ENCODE measurements around the gene ANK2.

GRCh38 chr4:113112338-113112978 lies 63.0 kb downstream of the ANK2 start:
- TF ChIP-seq CTCF (IDR thresholded peaks at IDR 0.05; ENCODE audit: insufficient read depth, low read length, poor library complexity, severe bottlenecking): no peak
- TF ChIP-seq EZH2phosphoT487 (conservative IDR thresholded peaks at IDR 0.05; ENCODE audit: low read length): no peak

Data from SU-DHL-6 (cell line).